ENCODE results near the gene GFAP.
"Not testable (repeated sequence)": the region's sequence is repeated elsewhere in the genome, so short reads cannot be mapped to it uniquely, and the experiment has no call there.

GFAP gene

GRCh38 chr17:44915321-44915726 is at the start of gene GFAP:
Gene GFAP, minus strand, starts transcription at chr17:44915500. Its CDS starts 14 bp downstream, at chr17:44915486.
- no peak for DNase-seq (ENCODE audit: low read depth)

- DNase-seq (ENCODE audit: low read depth): no peak
These were observed 46.6 kb upstream of the GFAP start for GRCh38 chr17:44961921-44962350.

- no peak for DNase-seq (ENCODE audit: low read depth)
These were observed 45.4 kb upstream of the GFAP start for GRCh38 chr17:44960691-44961090.

- DNase-seq (ENCODE audit: low read depth): no peak
These were observed 44.7 kb upstream of the GFAP start for GRCh38 chr17:44959821-44960531.

- no peak for DNase-seq (ENCODE audit: low read depth)
These were observed 42.0 kb upstream of the GFAP start for GRCh38 chr17:44956998-44957981.

- no peak for DNase-seq (ENCODE audit: low read depth)
These were observed 40.5 kb upstream of the GFAP start for GRCh38 chr17:44955674-44956425.

- no peak for DNase-seq (ENCODE audit: low read depth)
These were observed 37.7 kb upstream of the GFAP start for GRCh38 chr17:44952946-44953475.

GRCh38 chr17:44948315-44948795 is 33.1 kb upstream of the GFAP start:
- no peak for DNase-seq (ENCODE audit: low read depth)

GRCh38 chr17:44947461-44948314 is 32.4 kb upstream of the GFAP start, which contains the start of gene KIF18B:
Gene KIF18B, minus strand, starts transcription at chr17:44947773. Its CDS starts 11,429 bp downstream, at chr17:44936344.
- peak; percentile 82 for DNase-seq (ENCODE audit: low read depth)

GRCh38 chr17:44945652-44946051 is 30.4 kb upstream of the GFAP start:
- DNase-seq (ENCODE audit: low read depth): not testable (repeated sequence)

GRCh38 chr17:44942456-44942855 is 27.2 kb upstream of the GFAP start:
- no peak for DNase-seq (ENCODE audit: low read depth)

GRCh38 chr17:44941712-44942331 is 26.5 kb upstream of the GFAP start:
- no peak for DNase-seq (ENCODE audit: low read depth)

GRCh38 chr17:44940768-44941167 is 25.5 kb upstream of the GFAP start:
- DNase-seq (ENCODE audit: low read depth): no peak

GRCh38 chr17:44940317-44940716 is 25.0 kb upstream of the GFAP start:
- no peak for DNase-seq (ENCODE audit: low read depth)

- no peak for DNase-seq (ENCODE audit: low read depth)
These were observed 19.8 kb upstream of the GFAP start for GRCh38 chr17:44935116-44935515.

- no peak for DNase-seq (ENCODE audit: low read depth)
These were observed 19.4 kb upstream of the GFAP start for GRCh38 chr17:44934745-44935105.

GRCh38 chr17:44933824-44934744 is 18.8 kb upstream of the GFAP start:
- no peak for DNase-seq (ENCODE audit: low read depth)

- DNase-seq (ENCODE audit: low read depth): no peak
These were observed 17.4 kb upstream of the GFAP start for GRCh38 chr17:44932787-44933097.

- no peak for DNase-seq (ENCODE audit: low read depth)
These were observed 16.9 kb upstream of the GFAP start for GRCh38 chr17:44932096-44932786.

Data from activated T-cell treated with anti-CD3 and anti-CD28 coated beads for 24 hours (primary cell).